HCT116 (cell line): ENCODE results near the gene CAMK1D. TPM values are rescaled to one million over a fixed set of nuclear protein-coding genes. Genes with fewer than 3 reads are reported as not detected.

Experiments
- ATAC-seq: fragments of 200-7000 bp; cut with Tn5 transposase; 2 replicates; pipeline ENCODE4 v1.9.1; 2020; ENCODE audit warnings: mild to moderate bottlenecking, moderate library complexity
- BruUV-seq: library from RNA; stranded (reverse); fragments of 400-500 nt; replicated peaks from 2 replicates; lab custom pipeline; 2021; lab: Mats Ljungman, UMichigan
- CTCF ChIA-PET: fragments of 300-600 bp; sonication (Branson Sonifier 250); formaldehyde crosslinking; loops from one replicate; lab custom pipeline; 2021; ENCODE audit warnings: antibody characterized with exemption; lab: Charles Lee
- POLR2A ChIA-PET: fragments of 300-600, 350-600 bp; sonication (Branson Sonifier 250); formaldehyde crosslinking; loops from one replicate; lab custom pipeline; 2021; ENCODE audit warnings: antibody characterized with exemption; lab: Charles Lee
- RAD21 ChIA-PET, 2 experiments: fragments of 300-600 bp; sonication (Branson Sonifier 250); formaldehyde crosslinking; loops; one replicate each; lab custom pipeline; 2023; ENCODE audit warnings: low total read pairs in 2 of 2; ENCODE audit not compliant: uncharacterized antibody in 2 of 2, unreplicated experiment in 2 of 2, low non-redundant PET in 1 of 2; lab: Charles Lee
- DNase-seq: peaks from one replicate; pipeline ENCODE4 v3.0.0-alpha.2; 2010; ENCODE audit warnings: low read depth, low spot score
- H2AFZ ChIP-seq: fragments of 200-600 bp; shearing (Covaris generic), sonication (generic); 2 replicates; pipeline ENCODE4 v1.6.1; 2017; ENCODE audit warnings: low read depth, mixed run types, mixed read lengths, antibody characterized with exemption, low read length; ENCODE audit not compliant: poor library complexity, severe bottlenecking
- H3K27ac ChIP-seq: 2 replicates; pipeline ENCODE4 v1.5.1; 2012; ENCODE audit warnings: low read depth, low read length
- H3K27me3 ChIP-seq: fragments of 200-600 bp; sonication (generic); 2 replicates; pipeline ENCODE4 v1.6.1; 2016; ENCODE audit warnings: mixed run types, low read length, mixed read lengths; ENCODE audit not compliant: insufficient read depth
- H3K36me3 ChIP-seq, 2 experiments: fragments of 200-500 bp in 1 of 2; fragments of 200-600 bp in 1 of 2; sonication (Bioruptor generic) in 1 of 2; sonication (generic) in 1 of 2; 2 replicates each; pipeline versions ENCODE4 v1.5.1 to v1.6.1; 2014 to 2016; ENCODE audit warnings: low read length in 2 of 2, inconsistent platforms in 1 of 2, mixed read lengths in 1 of 2, mixed run types in 1 of 2; ENCODE audit not compliant: insufficient read depth in 2 of 2, control insufficient read depth in 1 of 2
- H3K4me1 ChIP-seq, 2 experiments: fragments of 200-600 bp in 1 of 2; sonication (generic) in 1 of 2; 2 replicates each; pipeline versions ENCODE4 v1.5.1 to v1.6.1; 2012 to 2017; ENCODE audit warnings: low read length in 2 of 2, inconsistent platforms in 1 of 2, mild to moderate bottlenecking in 1 of 2, mixed read lengths in 1 of 2, mixed run types in 1 of 2, moderate library complexity in 1 of 2; ENCODE audit not compliant: insufficient read depth in 2 of 2, control insufficient read depth in 1 of 2
- H3K4me2 ChIP-seq: fragments of 200-600 bp; sonication (generic); 2 replicates; pipeline ENCODE4 v1.6.1; 2017; ENCODE audit warnings: mixed run types, low read length, mixed read lengths
- H3K4me3 ChIP-seq, 2 experiments: fragments of 200-600 bp in 1 of 2; sonication (generic) in 1 of 2; replicated peaks in 1 of 2; 2 replicates each; pipeline ENCODE4 v1.5.1; 2011 to 2016; ENCODE audit warnings: low read length in 2 of 2, control low read depth in 1 of 2, low read depth in 1 of 2, mild to moderate bottlenecking in 1 of 2, mixed read lengths in 1 of 2, mixed run types in 1 of 2
- H3K79me2 ChIP-seq: fragments of 200-600 bp; sonication (generic); 2 replicates; pipeline ENCODE4 v1.6.1; 2017; ENCODE audit warnings: mild to moderate bottlenecking, mixed run types, low read length, moderate library complexity, mixed read lengths; ENCODE audit not compliant: insufficient read depth
- H3K9ac ChIP-seq: fragments of 200-600 bp; sonication (generic); 2 replicates; pipeline ENCODE4 v1.6.1; 2016; ENCODE audit warnings: low read length, mixed read lengths
- H3K9me2 ChIP-seq: fragments of 200-600 bp; sonication (generic), shearing (Covaris generic); 2 replicates; pipeline ENCODE4 v1.6.1; 2017; ENCODE audit warnings: mixed run types, mild to moderate bottlenecking, moderate library complexity; ENCODE audit not compliant: insufficient read depth
- H3K9me3 ChIP-seq, 2 experiments: fragments of 200-500 bp in 1 of 2; fragments of 200-600 bp in 1 of 2; sonication (Bioruptor generic) in 1 of 2; sonication (generic) in 1 of 2; 2 replicates each; pipeline ENCODE4 v1.6.1; 2014 to 2017; ENCODE audit warnings: low read length in 2 of 2, mixed read lengths in 2 of 2, inconsistent platforms in 1 of 2, low read depth in 1 of 2, mild to moderate bottlenecking in 1 of 2, mixed run types in 1 of 2, moderate library complexity in 1 of 2; ENCODE audit not compliant: control insufficient read depth in 1 of 2, insufficient read depth in 1 of 2
- H4K20me1 ChIP-seq: fragments of 200-600 bp; sonication (generic), shearing (Covaris generic); 2 replicates; pipeline ENCODE4 v1.6.1; 2017; ENCODE audit warnings: mixed run types, mild to moderate bottlenecking, moderate library complexity; ENCODE audit not compliant: insufficient read depth
- CBX3 ChIP-seq: IDR thresholded peaks from 2 replicates; pipeline ENCODE4 v1.6.1; 2012; ENCODE audit warnings: low read depth
- CEBPB ChIP-seq: IDR thresholded peaks from 2 replicates; pipeline ENCODE4 v1.6.1; 2012; ENCODE audit warnings: low read depth
- CTCF ChIP-seq, 3 experiments: fragments of 200-600 bp in 1 of 3; sonication (generic) in 1 of 3; IDR thresholded peaks in 2 of 3; conservative IDR thresholded peaks in 1 of 3; 2 replicates each; pipeline ENCODE4 v1.5.1; 2012 to 2017; ENCODE audit warnings: low read depth in 2 of 3, low read length in 2 of 3, antibody characterized with exemption in 1 of 3, borderline replicate concordance in 1 of 3, control low read depth in 1 of 3, mild to moderate bottlenecking in 1 of 3, mixed read lengths in 1 of 3, mixed run types in 1 of 3, moderate library complexity in 1 of 3; ENCODE audit not compliant: insufficient read depth in 1 of 3
- EGR1 ChIP-seq: IDR thresholded peaks from 2 replicates; pipeline ENCODE4 v1.6.1; 2012; ENCODE audit warnings: low read depth
- EZH2 ChIP-seq: fragments of 200-600 bp; sonication (generic); IDR thresholded peaks from 2 replicates; pipeline ENCODE4 v1.6.1; 2017; ENCODE audit warnings: antibody characterized with exemption, mixed run types
- EZH2phosphoT487 ChIP-seq: fragments of 200-600 bp; IDR thresholded peaks from 2 replicates; pipeline ENCODE4 v1.6.1; 2018; ENCODE audit warnings: antibody characterized with exemption, borderline replicate concordance
- FOSL1 ChIP-seq: IDR thresholded peaks from 2 replicates; pipeline ENCODE4 v1.6.1; 2012; ENCODE audit warnings: low read depth
- JUND ChIP-seq: IDR thresholded peaks from 2 replicates; pipeline ENCODE4 v1.6.1; 2012
- POLR2A ChIP-seq: IDR thresholded peaks from 2 replicates; pipeline ENCODE4 v1.7.0; 2011; ENCODE audit warnings: borderline replicate concordance; ENCODE audit not compliant: insufficient read depth, insufficient read length; ENCODE audit errors: extremely low read depth
- POLR2AphosphoS5 ChIP-seq: IDR thresholded peaks from 2 replicates; pipeline ENCODE4 v1.6.1; 2011; ENCODE audit warnings: mild to moderate bottlenecking, low read depth, low read length, moderate library complexity
- RAD21 ChIP-seq: IDR thresholded peaks from 2 replicates; pipeline ENCODE4 v1.6.1; 2012; ENCODE audit warnings: low read depth, mild to moderate bottlenecking
- SIN3A ChIP-seq: IDR thresholded peaks from 2 replicates; pipeline ENCODE4 v1.6.1; 2012; ENCODE audit warnings: low read depth
- SP1 ChIP-seq: IDR thresholded peaks from 2 replicates; pipeline ENCODE4 v1.6.1; 2012; ENCODE audit warnings: low read depth
- SRF ChIP-seq: IDR thresholded peaks from 2 replicates; pipeline ENCODE4 v1.6.1; 2012; ENCODE audit warnings: low read depth
- ZNF274 ChIP-seq: fragments of 200-500 bp; sonication (Bioruptor generic); IDR thresholded peaks from 2 replicates; pipeline ENCODE4 v1.6.1; 2014; ENCODE audit warnings: mild to moderate bottlenecking, low read depth, low read length, inconsistent platforms
- intact Hi-C: fragments of 100-400 bp; cut with micrococcal nuclease; formaldehyde crosslinking; loops from 2 replicates; pipeline ENCODE4 v1.10.0; 2022
- total RNA-seq: library from RNA; stranded (reverse); gene quantifications from one replicate; pipeline ENCODE4 v1.2.1, GENCODE V29; 2021; ENCODE audit not compliant: unreplicated experiment
- TF ChIP-seq, protein P1 (sequence below): IDR thresholded peaks from 2 replicates; pipeline ENCODE4 v1.6.1; 2012
- TF ChIP-seq, protein P2 (sequence below): IDR thresholded peaks from 2 replicates; pipeline ENCODE4 v1.6.1; 2011; ENCODE audit warnings: mild to moderate bottlenecking, low read length, moderate library complexity; ENCODE audit not compliant: insufficient replicate concordance; ENCODE audit errors: extremely low read depth
- TF ChIP-seq, protein P3 (sequence below): IDR thresholded peaks from 2 replicates; pipeline ENCODE4 v1.6.1; 2012

Gene CAMK1D
- total RNA-seq, 1 experiment from 2014 or later: 9.6 TPM

GRCh38 chr10:12656518-12657142 lies 307.3 kb downstream of the CAMK1D start (continued):
- TF ChIP-seq CTCF (IDR thresholded peaks at IDR 0.05 in 2 of 3, conservative IDR thresholded peaks at IDR 0.05 in 1 of 3; ENCODE audit: borderline replicate concordance in 1 of 3, insufficient read depth in 1 of 3, low read depth in 2 of 3, low read length in 2 of 3) (peak; percentile 70 to 82 (median 80)), ZNF274 (no peak)
- TF ChIP-seq, all 23 proteins: peak for 2

DNA sequence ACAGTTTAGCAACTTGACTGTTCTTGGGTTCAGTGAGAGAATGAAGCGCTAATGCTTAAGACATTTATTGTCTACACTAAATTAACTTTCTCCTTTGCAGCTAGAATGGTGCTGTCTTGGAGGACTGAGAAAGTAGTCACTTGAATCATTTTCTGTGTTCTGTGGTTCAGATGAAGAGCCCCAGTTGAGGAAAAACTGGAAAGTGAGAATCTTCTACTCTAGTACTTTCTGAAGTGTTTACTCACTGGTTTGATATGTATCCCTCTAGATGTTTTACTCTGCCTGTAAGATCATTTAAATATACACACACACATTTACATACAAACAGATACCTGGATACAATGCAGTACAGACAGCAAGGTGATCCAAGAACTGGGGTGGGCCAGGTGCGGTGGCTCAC lies 308.1 kb downstream of the CAMK1D start:
- H3K9me3 ChIP-seq: no peaks in the 10 kb centered on the region
- DNase-seq (no peak), ATAC-seq (no peak)
- no peaks in the 10 kb centered on the region for H3K27me3 ChIP-seq
- H3K36me3 ChIP-seq: no peaks in the 10 kb centered on the region
- H3K79me2 ChIP-seq: no peaks in the 10 kb centered on the region
- BruUV-seq: no TSS peak
- ChIA-PET POLR2A (no interaction called here), RAD21 (interaction anchor here in 1 of 2 experiments (1.8 kb wide), 1 partner anchor 393 kb away, joined by 11 read pairs; no protein-coding TSS in a partner anchor), CTCF (interaction anchor here (1.3 to 2.0 kb wide), 7 partner anchors 18 to 443 kb away, joined by 5 to 50 read pairs (median 14); no protein-coding TSS in a partner anchor)
- intact Hi-C loops: no loop called here
- H3K27ac ChIP-seq: no peak overlapping the region
- H3K4me3 ChIP-seq: no peak overlapping the region
- H3K9ac ChIP-seq: no peak overlapping the region
- H3K4me2 ChIP-seq: no peak overlapping the region
- no peaks in the 10 kb centered on the region for H3K4me1 ChIP-seq
- H2AFZ ChIP-seq: no peak overlapping the region
- H4K20me1 ChIP-seq: no peaks in the 10 kb centered on the region
- no peaks in the 10 kb centered on the region for H3K9me2 ChIP-seq
- no peak for TF ChIP-seq EGR1
- TF ChIP-seq EZH2: no peak
- no peak for TF ChIP-seq POLR2AphosphoS5
- TF ChIP-seq, protein P1, sequence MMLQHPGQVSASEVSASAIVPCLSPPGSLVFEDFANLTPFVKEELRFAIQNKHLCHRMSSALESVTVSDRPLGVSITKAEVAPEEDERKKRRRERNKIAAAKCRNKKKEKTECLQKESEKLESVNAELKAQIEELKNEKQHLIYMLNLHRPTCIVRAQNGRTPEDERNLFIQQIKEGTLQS: no peak
- TF ChIP-seq JUND: no peak
- TF ChIP-seq SIN3A: no peak
- no peak for TF ChIP-seq ZNF274
- TF ChIP-seq EZH2phosphoT487: no peak
- no peak for TF ChIP-seq POLR2A
- TF ChIP-seq CBX3: no peak
- no peak for TF ChIP-seq SP1
- no peak for TF ChIP-seq CTCF (IDR thresholded peaks at IDR 0.05 in 2 of 3, conservative IDR thresholded peaks at IDR 0.05 in 1 of 3; ENCODE audit: borderline replicate concordance in 1 of 3, insufficient read depth in 1 of 3, low read depth in 2 of 3, low read length in 2 of 3)
- no peak for TF ChIP-seq RAD21
- TF ChIP-seq, protein P2, sequence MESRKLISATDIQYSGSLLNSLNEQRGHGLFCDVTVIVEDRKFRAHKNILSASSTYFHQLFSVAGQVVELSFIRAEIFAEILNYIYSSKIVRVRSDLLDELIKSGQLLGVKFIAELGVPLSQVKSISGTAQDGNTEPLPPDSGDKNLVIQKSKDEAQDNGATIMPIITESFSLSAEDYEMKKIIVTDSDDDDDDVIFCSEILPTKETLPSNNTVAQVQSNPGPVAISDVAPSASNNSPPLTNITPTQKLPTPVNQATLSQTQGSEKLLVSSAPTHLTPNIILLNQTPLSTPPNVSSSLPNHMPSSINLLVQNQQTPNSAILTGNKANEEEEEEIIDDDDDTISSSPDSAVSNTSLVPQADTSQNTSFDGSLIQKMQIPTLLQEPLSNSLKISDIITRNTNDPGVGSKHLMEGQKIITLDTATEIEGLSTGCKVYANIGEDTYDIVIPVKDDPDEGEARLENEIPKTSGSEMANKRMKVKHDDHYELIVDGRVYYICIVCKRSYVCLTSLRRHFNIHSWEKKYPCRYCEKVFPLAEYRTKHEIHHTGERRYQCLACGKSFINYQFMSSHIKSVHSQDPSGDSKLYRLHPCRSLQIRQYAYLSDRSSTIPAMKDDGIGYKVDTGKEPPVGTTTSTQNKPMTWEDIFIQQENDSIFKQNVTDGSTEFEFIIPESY: no peak
- no peak for TF ChIP-seq SRF
- TF ChIP-seq FOSL1: no peak
- TF ChIP-seq, protein P3, sequence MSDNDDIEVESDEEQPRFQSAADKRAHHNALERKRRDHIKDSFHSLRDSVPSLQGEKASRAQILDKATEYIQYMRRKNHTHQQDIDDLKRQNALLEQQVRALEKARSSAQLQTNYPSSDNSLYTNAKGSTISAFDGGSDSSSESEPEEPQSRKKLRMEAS: no peak
- no peak for TF ChIP-seq CEBPB
